GM21717 (cell line): ENCODE measurements around the gene ZNF488.

ENCODE experiments used
- ATAC-seq: cut with Tn5 transposase; IDR thresholded peaks from one replicate; pipeline ENCODE4 v1.9.1; 2021; ENCODE audit warnings: mild to moderate bottlenecking, moderate library complexity; ENCODE audit not compliant: unreplicated experiment

ZNF488 gene

GRCh38 chr10:47350671-47351640 lies 33.1 kb downstream of the ZNF488 start:
- ATAC-seq = no peak

- no peak for ATAC-seq
These were observed 34.1 kb downstream of the ZNF488 start for GRCh38 chr10:47349941-47350371.

- no peak for ATAC-seq
These were observed 34.6 kb downstream of the ZNF488 start for GRCh38 chr10:47349516-47349915.

- no peak for ATAC-seq
These were observed 35.2 kb downstream of the ZNF488 start for GRCh38 chr10:47348661-47349470.

- ATAC-seq = no peak
These were observed 35.9 kb downstream of the ZNF488 start, which contains the start of gene RBP3 for GRCh38 chr10:47348138-47348651. RBP3 (plus strand) TSS chr10:47348363; CDS start chr10:47348485, 122 bp downstream.

GRCh38 chr10:47347303-47347675 lies 36.8 kb downstream of the ZNF488 start:
- ATAC-seq = no peak

- ATAC-seq = no peak
These were observed 37.4 kb downstream of the ZNF488 start for GRCh38 chr10:47346581-47347302.

- ATAC-seq = no peak
These were observed 38.9 kb downstream of the ZNF488 start for GRCh38 chr10:47344996-47345870.

GRCh38 chr10:47340608-47341170 lies 43.4 kb downstream of the ZNF488 start:
- no peak for ATAC-seq

GRCh38 chr10:47339759-47340607 lies 44.1 kb downstream of the ZNF488 start:
- ATAC-seq = no peak

- no peak for ATAC-seq
These were observed 44.8 kb downstream of the ZNF488 start for GRCh38 chr10:47339186-47339735.

- ATAC-seq = no peak
These were observed 46.8 kb downstream of the ZNF488 start for GRCh38 chr10:47337310-47337709.

- ATAC-seq = no peak
These were observed 47.5 kb downstream of the ZNF488 start for GRCh38 chr10:47336387-47337134.

GRCh38 chr10:47335906-47336305 lies 48.2 kb downstream of the ZNF488 start:
- ATAC-seq = no peak

- no peak for ATAC-seq
These were observed 49.4 kb downstream of the ZNF488 start for GRCh38 chr10:47334466-47335295.

GRCh38 chr10:47333532-47333931 lies 50.6 kb downstream of the ZNF488 start:
- no peak for ATAC-seq

- ATAC-seq = no peak
These were observed 51.1 kb downstream of the ZNF488 start for GRCh38 chr10:47332946-47333345.
